Neural cell (in vitro differentiated cells): Measurements from ENCODE around the gene GET3. TPM values are rescaled to one million over a fixed set of nuclear protein-coding genes. Genes with fewer than 3 reads are reported as not detected.

Source experiments
- H2AFZ ChIP-seq: fragments of 200-600, 300-800 bp; sonication (generic), shearing (Covaris generic); 2 replicates; pipeline ENCODE4 v1.6.0; 2014; ENCODE audit warnings: low read depth, mild to moderate bottlenecking, antibody characterized with exemption, low read length, moderate library complexity
- H3F3A ChIP-seq: fragments of 200-600 bp; shearing (Covaris generic); 2 replicates; pipeline ENCODE4 v1.6.1; 2016; ENCODE audit warnings: mild to moderate bottlenecking, moderate library complexity, mixed read lengths, antibody characterized with exemption, low read length; ENCODE audit not compliant: insufficient read depth, poor library complexity, severe bottlenecking
- H3K27ac ChIP-seq: fragments of 200-600, 300-800 bp; sonication (generic), shearing (Covaris generic); 2 replicates; pipeline ENCODE4 v1.5.1; 2014; ENCODE audit warnings: mild to moderate bottlenecking, low read length, moderate library complexity
- H3K27me3 ChIP-seq: fragments of 300-800, 200-600 bp; sonication (generic), shearing (Covaris generic); 2 replicates; pipeline ENCODE4 v1.6.0; 2014; ENCODE audit warnings: mild to moderate bottlenecking, low read depth, low read length, moderate library complexity; ENCODE audit not compliant: insufficient read depth
- H3K36me3 ChIP-seq: fragments of 300-800, 200-600 bp; sonication (generic), shearing (Covaris generic); 2 replicates; pipeline ENCODE4 v1.5.1; 2014; ENCODE audit warnings: mild to moderate bottlenecking, antibody characterized with exemption, low read length, moderate library complexity; ENCODE audit not compliant: insufficient read depth
- H3K4me2 ChIP-seq: fragments of 300-800, 200-600 bp; sonication (generic), shearing (Covaris generic); 2 replicates; pipeline ENCODE4 v1.6.0; 2014; ENCODE audit warnings: mild to moderate bottlenecking, low read length
- H3K4me3 ChIP-seq: fragments of 300-800, 200-600 bp; sonication (generic), shearing (Covaris generic); 2 replicates; pipeline ENCODE4 v1.5.1; 2014; ENCODE audit warnings: mild to moderate bottlenecking, low read length, moderate library complexity
- H3K79me2 ChIP-seq: fragments of 200-600 bp; shearing (Covaris generic); replicated peaks from 2 replicates; pipeline ENCODE4 v1.6.0; 2014; ENCODE audit warnings: mild to moderate bottlenecking, low read length, moderate library complexity; ENCODE audit not compliant: insufficient read depth
- H3K9ac ChIP-seq: fragments of 300-800, 200-600 bp; sonication (generic), shearing (Covaris generic); 2 replicates; pipeline ENCODE4 v1.6.1; 2016; ENCODE audit warnings: mild to moderate bottlenecking, low read length, mixed read lengths
- H3K9me2 ChIP-seq: fragments of 200-600 bp; shearing (Covaris generic); 2 replicates; pipeline ENCODE4 v1.6.1; 2016; ENCODE audit warnings: mild to moderate bottlenecking, low read length, mixed read lengths; ENCODE audit not compliant: insufficient read depth
- H3K9me3 ChIP-seq: fragments of 200-600, 300-800 bp; sonication (generic), shearing (Covaris generic); 2 replicates; pipeline ENCODE4 v1.6.1; 2016; ENCODE audit warnings: mild to moderate bottlenecking, mixed run types, low read length, moderate library complexity, mixed read lengths
- H4K20me1 ChIP-seq: fragments of 200-600 bp; shearing (Covaris generic); 2 replicates; pipeline ENCODE4 v1.6.1; 2016; ENCODE audit warnings: mild to moderate bottlenecking, mixed run types; ENCODE audit not compliant: insufficient read depth
- EP300 ChIP-seq: fragments of 450-650 bp; conservative IDR thresholded peaks from 2 replicates; pipeline ENCODE4 v1.6.1; 2014; ENCODE audit warnings: antibody characterized with exemption, mild to moderate bottlenecking, moderate library complexity; ENCODE audit not compliant: poor library complexity, severe bottlenecking
- EZH2 ChIP-seq: fragments of 200-600, 300-800 bp; shearing (Covaris generic), sonication (generic); IDR thresholded peaks from 2 replicates; pipeline ENCODE4 v1.6.1; 2014; ENCODE audit warnings: antibody characterized with exemption, low read length, borderline replicate concordance, mild to moderate bottlenecking; ENCODE audit not compliant: insufficient read depth, poor library complexity, severe bottlenecking
- MXI1 ChIP-seq: fragments of 450-650 bp; conservative IDR thresholded peaks from 2 replicates; pipeline ENCODE4 v1.6.1; 2014; ENCODE audit warnings: antibody characterized with exemption, mild to moderate bottlenecking; ENCODE audit not compliant: poor library complexity, severe bottlenecking
- POLR2AphosphoS5 ChIP-seq: IDR thresholded peaks from 2 replicates; pipeline ENCODE4 v1.6.1; 2012
- RAD21 ChIP-seq: fragments of 450-650 bp; conservative IDR thresholded peaks from 2 replicates; pipeline ENCODE4 v1.6.1; 2014; ENCODE audit warnings: antibody characterized with exemption, mild to moderate bottlenecking, moderate library complexity
- SMC3 ChIP-seq: fragments of 450-650 bp; conservative IDR thresholded peaks from 2 replicates; pipeline ENCODE4 v1.6.1; 2014; ENCODE audit warnings: antibody characterized with exemption, mild to moderate bottlenecking, moderate library complexity; ENCODE audit not compliant: poor library complexity
- TAF1 ChIP-seq: IDR thresholded peaks from 2 replicates; pipeline ENCODE4 v1.6.1; 2012; ENCODE audit warnings: low read depth
- polyA plus RNA-seq: library from polyadenylated mRNA; depleted of rRNA; stranded (reverse); fragments of >200 nt; gene quantifications from 2 replicates; pipeline ENCODE4 v1.2.3, GENCODE V29; 2014
- TF ChIP-seq, protein P1 (sequence below): IDR thresholded peaks from 2 replicates; pipeline ENCODE4 v1.6.1; 2012; ENCODE audit warnings: borderline replicate concordance
- TF ChIP-seq, protein P2 (sequence below): fragments of 450-650 bp; IDR thresholded peaks from 2 replicates; pipeline ENCODE4 v1.5.1; 2014; ENCODE audit warnings: antibody characterized with exemption, mild to moderate bottlenecking, moderate library complexity; ENCODE audit not compliant: poor library complexity, severe bottlenecking

Gene GET3
- polyA plus RNA-seq, 1 donor from 2014 or later, result 89.6 TPM

DNA sequence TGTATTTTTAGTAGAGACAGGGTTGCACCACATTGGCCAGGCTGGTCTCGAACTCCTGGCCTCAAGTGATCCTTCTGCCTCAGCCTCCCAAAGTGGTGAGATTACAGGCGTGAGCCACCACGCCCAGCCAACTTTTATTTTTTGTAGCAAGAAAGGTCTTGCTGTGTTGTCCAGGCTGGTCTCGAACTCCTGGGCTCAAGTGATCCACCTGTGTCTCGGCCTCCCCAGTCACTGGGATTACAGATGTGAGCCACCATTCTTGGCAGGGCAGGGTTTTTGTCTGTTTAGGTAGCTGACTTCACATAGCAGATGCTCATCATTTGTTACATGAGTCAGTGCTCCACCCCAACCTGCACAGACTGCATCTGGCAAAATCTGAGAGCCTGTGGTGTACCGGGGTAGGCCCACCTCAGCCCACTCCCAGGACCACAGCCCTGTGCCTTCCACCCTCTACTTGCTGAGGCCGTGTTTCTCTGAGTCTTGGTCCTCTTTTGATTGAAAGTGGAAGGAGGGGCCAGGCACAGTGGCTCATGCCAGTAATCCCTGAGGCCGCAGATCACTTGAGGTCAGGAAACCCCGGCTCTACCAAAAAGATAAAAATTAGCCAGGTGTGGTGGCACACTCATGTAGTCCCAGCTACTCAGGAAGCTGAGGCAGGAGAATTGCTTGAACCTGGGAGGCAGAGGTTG is 9.4 kb upstream of the GET3 start:
- H2AFZ ChIP-seq, result no peak overlapping the region
- no peaks in the 10 kb centered on the region for H3K27me3 ChIP-seq
- no peaks in the 10 kb centered on the region for H3K9me3 ChIP-seq
- H3K36me3 ChIP-seq, result no peaks in the 10 kb centered on the region
- no peak overlapping the region for H3K27ac ChIP-seq
- H3K79me2 ChIP-seq, result peaks cover 19% of the 10 kb centered on the region
- no peak for TF ChIP-seq EZH2
- no peak for TF ChIP-seq POLR2AphosphoS5
- TF ChIP-seq SMC3, result no peak
- no peak for TF ChIP-seq MXI1
- TF ChIP-seq, protein P1, sequence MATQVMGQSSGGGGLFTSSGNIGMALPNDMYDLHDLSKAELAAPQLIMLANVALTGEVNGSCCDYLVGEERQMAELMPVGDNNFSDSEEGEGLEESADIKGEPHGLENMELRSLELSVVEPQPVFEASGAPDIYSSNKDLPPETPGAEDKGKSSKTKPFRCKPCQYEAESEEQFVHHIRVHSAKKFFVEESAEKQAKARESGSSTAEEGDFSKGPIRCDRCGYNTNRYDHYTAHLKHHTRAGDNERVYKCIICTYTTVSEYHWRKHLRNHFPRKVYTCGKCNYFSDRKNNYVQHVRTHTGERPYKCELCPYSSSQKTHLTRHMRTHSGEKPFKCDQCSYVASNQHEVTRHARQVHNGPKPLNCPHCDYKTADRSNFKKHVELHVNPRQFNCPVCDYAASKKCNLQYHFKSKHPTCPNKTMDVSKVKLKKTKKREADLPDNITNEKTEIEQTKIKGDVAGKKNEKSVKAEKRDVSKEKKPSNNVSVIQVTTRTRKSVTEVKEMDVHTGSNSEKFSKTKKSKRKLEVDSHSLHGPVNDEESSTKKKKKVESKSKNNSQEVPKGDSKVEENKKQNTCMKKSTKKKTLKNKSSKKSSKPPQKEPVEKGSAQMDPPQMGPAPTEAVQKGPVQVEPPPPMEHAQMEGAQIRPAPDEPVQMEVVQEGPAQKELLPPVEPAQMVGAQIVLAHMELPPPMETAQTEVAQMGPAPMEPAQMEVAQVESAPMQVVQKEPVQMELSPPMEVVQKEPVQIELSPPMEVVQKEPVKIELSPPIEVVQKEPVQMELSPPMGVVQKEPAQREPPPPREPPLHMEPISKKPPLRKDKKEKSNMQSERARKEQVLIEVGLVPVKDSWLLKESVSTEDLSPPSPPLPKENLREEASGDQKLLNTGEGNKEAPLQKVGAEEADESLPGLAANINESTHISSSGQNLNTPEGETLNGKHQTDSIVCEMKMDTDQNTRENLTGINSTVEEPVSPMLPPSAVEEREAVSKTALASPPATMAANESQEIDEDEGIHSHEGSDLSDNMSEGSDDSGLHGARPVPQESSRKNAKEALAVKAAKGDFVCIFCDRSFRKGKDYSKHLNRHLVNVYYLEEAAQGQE, result no peak
- no peak overlapping the region for H3K4me2 ChIP-seq
- H3F3A ChIP-seq, result peaks cover 4% of the 10 kb centered on the region
- no peak overlapping the region for H3K4me3 ChIP-seq
- no peaks in the 10 kb centered on the region for H4K20me1 ChIP-seq
- no peak overlapping the region for H3K9ac ChIP-seq
- no peaks in the 10 kb centered on the region for H3K9me2 ChIP-seq

DNA sequence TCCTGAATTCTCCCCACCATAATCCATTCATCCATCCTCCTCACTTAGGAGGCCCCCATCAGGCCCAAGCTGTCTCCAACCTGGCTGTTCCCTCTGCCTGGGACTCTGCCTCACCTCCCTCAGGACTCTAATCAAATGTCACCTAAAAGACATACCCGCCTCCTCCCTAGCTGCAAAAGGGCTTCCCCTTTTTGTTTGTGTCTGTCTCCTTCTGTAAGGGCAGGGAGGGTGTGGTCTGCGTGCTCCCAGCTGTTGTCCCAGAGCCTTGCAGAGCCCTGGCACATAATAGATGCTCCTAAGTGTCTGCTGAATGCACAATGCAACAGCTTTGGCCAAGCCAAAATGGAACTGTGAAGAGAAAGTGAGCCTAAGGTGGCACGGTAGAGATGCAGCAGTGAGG is 7.2 kb upstream of the GET3 start:
- peaks cover 31% of the 10 kb centered on the region for H3K79me2 ChIP-seq

More for the DNA sequence above, 7.2 kb upstream of the GET3 start:
- Histone ChIP-seq H2AFZ (no peak overlapping the region), H3K27ac (no peak overlapping the region), H3K36me3 (no peaks in the 10 kb centered on the region), H3K9ac (no peak overlapping the region), H3K4me3 (no peak overlapping the region), H3K4me2 (no peak overlapping the region), H3F3A (no peaks in the 10 kb centered on the region), H3K27me3 (no peaks in the 10 kb centered on the region), H3K9me3 (no peaks in the 10 kb centered on the region), H3K9me2 (no peaks in the 10 kb centered on the region), H4K20me1 (no peaks in the 10 kb centered on the region)
- TF ChIP-seq RAD21, result no peak
- no peak for TF ChIP-seq EP300
- TF ChIP-seq SMC3, result no peak
- no peak for TF ChIP-seq EZH2
- TF ChIP-seq, protein P2, sequence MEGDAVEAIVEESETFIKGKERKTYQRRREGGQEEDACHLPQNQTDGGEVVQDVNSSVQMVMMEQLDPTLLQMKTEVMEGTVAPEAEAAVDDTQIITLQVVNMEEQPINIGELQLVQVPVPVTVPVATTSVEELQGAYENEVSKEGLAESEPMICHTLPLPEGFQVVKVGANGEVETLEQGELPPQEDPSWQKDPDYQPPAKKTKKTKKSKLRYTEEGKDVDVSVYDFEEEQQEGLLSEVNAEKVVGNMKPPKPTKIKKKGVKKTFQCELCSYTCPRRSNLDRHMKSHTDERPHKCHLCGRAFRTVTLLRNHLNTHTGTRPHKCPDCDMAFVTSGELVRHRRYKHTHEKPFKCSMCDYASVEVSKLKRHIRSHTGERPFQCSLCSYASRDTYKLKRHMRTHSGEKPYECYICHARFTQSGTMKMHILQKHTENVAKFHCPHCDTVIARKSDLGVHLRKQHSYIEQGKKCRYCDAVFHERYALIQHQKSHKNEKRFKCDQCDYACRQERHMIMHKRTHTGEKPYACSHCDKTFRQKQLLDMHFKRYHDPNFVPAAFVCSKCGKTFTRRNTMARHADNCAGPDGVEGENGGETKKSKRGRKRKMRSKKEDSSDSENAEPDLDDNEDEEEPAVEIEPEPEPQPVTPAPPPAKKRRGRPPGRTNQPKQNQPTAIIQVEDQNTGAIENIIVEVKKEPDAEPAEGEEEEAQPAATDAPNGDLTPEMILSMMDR, result no peak
- TF ChIP-seq TAF1, result no peak
- no peak for TF ChIP-seq POLR2AphosphoS5
- TF ChIP-seq, protein P1, result no peak
- TF ChIP-seq MXI1, result no peak
